WERI-Rb-1 (cell line): ENCODE measurements around the gene GFPT1.

ENCODE experiments used
- DNase-seq: peaks from one replicate; pipeline ENCODE4 v3.0.0-alpha.2; 2020
- H3K27ac ChIP-seq: fragments of 250-450 bp; sonication (Bioruptor Pico); 2 replicates; pipeline ENCODE4 v1.5.1; 2020; ENCODE audit warnings: mild to moderate bottlenecking, moderate library complexity
- H3K27me3 ChIP-seq: fragments of 250-450 bp; sonication (Bioruptor Pico); 2 replicates; pipeline ENCODE4 v1.5.1; 2021; ENCODE audit warnings: mild to moderate bottlenecking, low read depth, moderate library complexity; ENCODE audit not compliant: insufficient read depth, severe bottlenecking
- H3K36me3 ChIP-seq: fragments of 250-450 bp; sonication (Bioruptor Pico); 2 replicates; pipeline ENCODE4 v1.5.1; 2020; ENCODE audit warnings: mild to moderate bottlenecking, moderate library complexity
- H3K4me3 ChIP-seq: 2 replicates; pipeline ENCODE4 v1.5.1; 2011; ENCODE audit warnings: low read depth, mild to moderate bottlenecking, control low read depth, low read length
- H3K9me3 ChIP-seq: fragments of 250-450 bp; sonication (Bioruptor Pico); 2 replicates; pipeline ENCODE4 v1.5.1; 2021; ENCODE audit warnings: mild to moderate bottlenecking, moderate library complexity; ENCODE audit not compliant: severe bottlenecking
- TF ChIP-seq, protein P1 (sequence below): IDR thresholded peaks from 2 replicates; pipeline ENCODE4 v1.5.1; 2011; ENCODE audit warnings: low read depth, mild to moderate bottlenecking, control low read depth, inconsistent platforms, low read length

The GFPT1 gene

GRCh38 chr2:69375494-69376353, 11.3 kb downstream of the GFPT1 start:
- Histone ChIP-seq H3K9me3 (no peaks in the 10 kb centered on the region), H3K27me3 (no peaks in the 10 kb centered on the region), H3K36me3 (peaks cover 26% of the 10 kb centered on the region), H3K4me3 (no peak overlapping the region), H3K27ac (no peak overlapping the region)
- DNase-seq = no peak
- TF ChIP-seq, protein P1, sequence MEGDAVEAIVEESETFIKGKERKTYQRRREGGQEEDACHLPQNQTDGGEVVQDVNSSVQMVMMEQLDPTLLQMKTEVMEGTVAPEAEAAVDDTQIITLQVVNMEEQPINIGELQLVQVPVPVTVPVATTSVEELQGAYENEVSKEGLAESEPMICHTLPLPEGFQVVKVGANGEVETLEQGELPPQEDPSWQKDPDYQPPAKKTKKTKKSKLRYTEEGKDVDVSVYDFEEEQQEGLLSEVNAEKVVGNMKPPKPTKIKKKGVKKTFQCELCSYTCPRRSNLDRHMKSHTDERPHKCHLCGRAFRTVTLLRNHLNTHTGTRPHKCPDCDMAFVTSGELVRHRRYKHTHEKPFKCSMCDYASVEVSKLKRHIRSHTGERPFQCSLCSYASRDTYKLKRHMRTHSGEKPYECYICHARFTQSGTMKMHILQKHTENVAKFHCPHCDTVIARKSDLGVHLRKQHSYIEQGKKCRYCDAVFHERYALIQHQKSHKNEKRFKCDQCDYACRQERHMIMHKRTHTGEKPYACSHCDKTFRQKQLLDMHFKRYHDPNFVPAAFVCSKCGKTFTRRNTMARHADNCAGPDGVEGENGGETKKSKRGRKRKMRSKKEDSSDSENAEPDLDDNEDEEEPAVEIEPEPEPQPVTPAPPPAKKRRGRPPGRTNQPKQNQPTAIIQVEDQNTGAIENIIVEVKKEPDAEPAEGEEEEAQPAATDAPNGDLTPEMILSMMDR = peak; percentile 74

- Histone ChIP-seq H3K4me3 (no peak overlapping the region), H3K36me3 (peaks cover 52% of the 10 kb centered on the region), H3K9me3 (no peaks in the 10 kb centered on the region), H3K27ac (no peak overlapping the region), H3K27me3 (no peaks in the 10 kb centered on the region)
- DNase-seq = no peak
- TF ChIP-seq, protein P1 = no peak
Observed at GRCh38 chr2:69372767-69373166, 14.3 kb downstream of the GFPT1 start.

DNA sequence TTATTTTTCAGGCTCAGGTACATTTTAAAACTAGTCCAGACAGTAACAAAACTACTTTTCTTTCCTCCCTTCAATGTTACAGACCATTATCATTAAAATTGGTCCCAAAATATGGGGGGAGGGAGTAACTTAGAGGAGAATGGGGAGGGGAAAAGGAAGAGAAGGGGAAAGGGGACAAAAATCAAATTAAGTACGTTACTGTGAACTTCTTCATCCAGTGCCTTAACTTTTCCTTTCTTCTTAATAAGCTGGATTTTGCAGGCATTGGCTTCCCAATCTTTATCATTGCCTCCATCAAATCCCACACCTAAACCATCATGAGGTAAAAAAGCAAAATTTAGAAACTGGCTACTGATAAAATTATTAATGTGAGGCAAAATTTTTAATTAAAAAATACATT, 17.2 kb downstream of the GFPT1 start:
- Histone ChIP-seq H3K36me3 (peaks cover 73% of the 10 kb centered on the region), H3K27ac (no peak overlapping the region), H3K9me3 (no peaks in the 10 kb centered on the region), H3K27me3 (no peaks in the 10 kb centered on the region), H3K4me3 (no peak overlapping the region)
- TF ChIP-seq, protein P1 = no peak
- DNase-seq = no peak

DNA sequence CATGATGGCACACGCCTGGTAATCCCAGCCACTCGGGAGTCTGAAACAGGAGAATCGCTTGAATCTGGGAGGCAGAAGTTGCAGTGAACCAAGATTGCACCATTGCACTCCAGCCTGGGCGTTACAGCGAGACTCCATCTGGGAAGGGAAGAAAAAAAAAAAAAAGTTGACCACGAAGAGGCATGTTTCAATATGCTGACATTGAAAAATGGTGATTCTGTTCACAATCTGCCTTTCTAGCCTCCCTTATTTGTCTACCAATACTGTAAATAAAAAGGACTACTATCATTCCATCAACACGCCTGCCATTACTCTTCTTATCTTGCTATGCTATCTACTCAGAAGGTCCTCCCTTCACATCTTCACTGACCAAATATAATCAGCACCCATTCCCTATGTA, 18.4 kb downstream of the GFPT1 start:
- H3K27ac ChIP-seq = no peak overlapping the region
- no peak for DNase-seq
- H3K27me3 ChIP-seq = no peaks in the 10 kb centered on the region
- TF ChIP-seq, protein P1 = no peak
- H3K4me3 ChIP-seq = no peak overlapping the region
- H3K36me3 ChIP-seq = peaks cover 79% of the 10 kb centered on the region
- no peaks in the 10 kb centered on the region for H3K9me3 ChIP-seq

DNA sequence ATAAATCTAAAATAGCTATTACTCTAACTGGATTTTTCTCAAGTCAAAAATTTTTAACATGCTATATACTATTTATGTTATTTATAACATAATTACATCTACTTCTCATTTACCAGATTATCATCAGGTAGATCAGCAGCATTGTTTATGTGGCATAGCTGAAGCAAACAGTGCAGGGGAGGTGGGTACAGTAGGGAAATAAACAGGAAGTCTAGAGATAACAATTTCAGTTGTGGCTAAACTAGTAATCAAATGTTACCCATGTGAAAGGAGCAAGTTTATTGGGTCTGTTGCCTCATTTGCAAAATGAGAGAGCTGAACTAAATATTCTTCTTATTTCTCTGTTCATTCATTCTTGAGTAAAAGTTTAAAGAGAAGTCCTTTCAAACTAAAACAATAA, 27.7 kb downstream of the GFPT1 start:
- H3K9me3 ChIP-seq = no peaks in the 10 kb centered on the region
- H3K4me3 ChIP-seq = no peak overlapping the region
- TF ChIP-seq, protein P1 = no peak
- no peaks in the 10 kb centered on the region for H3K27me3 ChIP-seq
- H3K27ac ChIP-seq = no peak overlapping the region
- no peak for DNase-seq
- peaks cover 87% of the 10 kb centered on the region for H3K36me3 ChIP-seq

DNA sequence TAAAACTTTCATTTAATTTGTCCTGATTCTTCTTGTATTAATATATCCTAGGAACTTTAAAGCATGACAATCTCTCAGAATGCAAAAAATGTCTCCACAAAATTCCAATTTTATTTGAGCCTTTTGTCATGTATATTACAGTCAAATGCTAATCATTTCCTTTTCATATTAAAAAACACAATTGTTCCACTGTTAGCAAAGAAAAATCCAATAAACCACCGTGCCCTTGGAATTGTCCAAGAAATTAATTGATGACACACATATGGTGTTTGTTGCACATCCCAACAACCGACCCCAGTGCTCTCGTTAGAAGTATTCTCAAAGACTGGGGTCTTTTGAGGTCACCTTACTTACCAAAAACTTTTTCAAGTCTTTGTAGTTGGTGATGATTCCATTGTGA, 28.1 kb downstream of the GFPT1 start:
- no peak overlapping the region for H3K27ac ChIP-seq
- no peak for DNase-seq

More for the DNA sequence above, 28.1 kb downstream of the GFPT1 start:
- Histone ChIP-seq H3K36me3 (peaks cover 88% of the 10 kb centered on the region), H3K9me3 (no peaks in the 10 kb centered on the region), H3K4me3 (no peak overlapping the region), H3K27me3 (no peaks in the 10 kb centered on the region)
- TF ChIP-seq, protein P1 = no peak
